Suprapubic skin (tissue), 4 donors: ENCODE results near the gene HADHB. TPM values are rescaled to one million over a fixed set of nuclear protein-coding genes. Genes with fewer than 3 reads are reported as not detected.
"Not testable (repeated sequence)": the region's sequence is repeated elsewhere in the genome, so short reads cannot be mapped to it uniquely, and the experiment has no call there.

Experiments used
- DNase-seq, 2 donors: peaks; one replicate each; pipeline ENCODE4 v3.0.0-alpha.2; 2019; ENCODE audit warnings: low spot score in 2 of 2
- H3K27ac ChIP-seq: fragments of 200-600 bp; sonication (generic); one replicate; pipeline ENCODE4 v1.5.1; 2019
- H3K27me3 ChIP-seq: fragments of 200-600 bp; sonication (generic); one replicate; pipeline ENCODE4 v1.5.1; 2019
- H3K36me3 ChIP-seq: fragments of 200-600 bp; sonication (generic); one replicate; pipeline ENCODE4 v1.5.1; 2019
- H3K4me1 ChIP-seq: fragments of 200-600 bp; sonication (generic); one replicate; pipeline ENCODE4 v1.5.1; 2019
- H3K4me3 ChIP-seq: fragments of 200-600 bp; sonication (generic); one replicate; pipeline ENCODE4 v1.5.1; 2019; ENCODE audit warnings: mild to moderate bottlenecking
- H3K9me3 ChIP-seq: fragments of 200-600 bp; sonication (generic); one replicate; pipeline ENCODE4 v1.5.1; 2019
- CTCF ChIP-seq, 2 donors: fragments of 200-600 bp in 1 of 2; fragments of 450-650 bp in 1 of 2; sonication (generic) in 1 of 2; IDR thresholded peaks; one replicate each; pipeline ENCODE4 v1.5.1; 2016 to 2019; ENCODE audit warnings: antibody characterized with exemption in 2 of 2, mild to moderate bottlenecking in 1 of 2, moderate library complexity in 1 of 2
- EP300 ChIP-seq: sonication (generic); formaldehyde crosslinking; IDR thresholded peaks from one replicate; pipeline ENCODE4 v1.6.1; 2017; ENCODE audit warnings: antibody characterized with exemption
- POLR2A ChIP-seq, 2 donors: fragments of 450-650 bp; IDR thresholded peaks; one replicate each; pipeline ENCODE4 v1.6.1; 2017; ENCODE audit warnings: antibody characterized with exemption in 2 of 2, mild to moderate bottlenecking in 2 of 2, moderate library complexity in 2 of 2
- POLR2AphosphoS5 ChIP-seq, 3 donors: sonication (generic); formaldehyde crosslinking; IDR thresholded peaks; one replicate each; pipeline ENCODE4 v1.6.1; 2017; ENCODE audit warnings: antibody characterized with exemption in 3 of 3
- WGBS: methylation state at CpG from one replicate; pipeline ENCODE4 v1.1.5; 2018; 5-methylcytosine and 5-hydroxymethylcytosine counted together
- total RNA-seq, 4 donors: library from RNA; depleted of rRNA; stranded (reverse); fragments of >200 nt; gene quantifications; one replicate each; pipeline ENCODE4 v1.1.0, GENCODE V29; 2016

The HADHB gene
- total RNA-seq, 4 donors from 2014 or later: 94.7 to 223 (median 119) TPM

- DNase-seq: no peak
- Histone ChIP-seq H3K4me3 (no peak overlapping the region), H3K27ac (no peak overlapping the region), H3K36me3 (no peaks in the 10 kb centered on the region), H3K9me3 (no peaks in the 10 kb centered on the region), H3K4me1 (peaks cover 10% of the 10 kb centered on the region), H3K27me3 (no peaks in the 10 kb centered on the region)
- 86% methylated on average over 7 of the region's 8 CpGs for WGBS
- TF ChIP-seq POLR2AphosphoS5 (IDR thresholded peaks at IDR 0.05) (no peak), CTCF (IDR thresholded peaks at IDR 0.05) (no peak), POLR2A (IDR thresholded peaks at IDR 0.05) (no peak), EP300 (no peak)
Measured at GRCh38 chr2:26317377-26318105, 72.8 kb downstream of the HADHB start.

GRCh38 chr2:26318950-26319349 is 74.2 kb downstream of the HADHB start:
- Histone ChIP-seq H3K27me3 (no peaks in the 10 kb centered on the region), H3K4me1 (no peaks in the 10 kb centered on the region), H3K9me3 (no peaks in the 10 kb centered on the region), H3K36me3 (no peaks in the 10 kb centered on the region), H3K4me3 (no peak overlapping the region), H3K27ac (no peak overlapping the region)
- 58% methylated on average over 3 of the region's 6 CpGs for WGBS
- DNase-seq: no peak
- no peak for TF ChIP-seq CTCF (IDR thresholded peaks at IDR 0.05)
- no peak for TF ChIP-seq EP300
- no peak for TF ChIP-seq POLR2AphosphoS5 (IDR thresholded peaks at IDR 0.05)
- no peak for TF ChIP-seq POLR2A (IDR thresholded peaks at IDR 0.05)

GRCh38 chr2:26324479-26324878 is 79.7 kb downstream of the HADHB start:
- DNase-seq, H3K27me3 ChIP-seq, H3K4me1 ChIP-seq, H3K4me3 ChIP-seq, H3K36me3 ChIP-seq, H3K9me3 ChIP-seq, H3K27ac ChIP-seq: not testable (repeated sequence)

- TF ChIP-seq CTCF (IDR thresholded peaks at IDR 0.05) (no peak), EP300 (no peak), POLR2AphosphoS5 (IDR thresholded peaks at IDR 0.05) (no peak), POLR2A (IDR thresholded peaks at IDR 0.05) (no peak)
- Histone ChIP-seq H3K9me3 (no peaks in the 10 kb centered on the region), H3K36me3 (no peaks in the 10 kb centered on the region), H3K27ac (no peak overlapping the region), H3K4me3 (no peak overlapping the region), H3K27me3 (no peaks in the 10 kb centered on the region), H3K4me1 (peaks cover 2% of the 10 kb centered on the region)
- 78% methylated on average over 3 of the region's 3 CpGs for WGBS
- no peak for DNase-seq
Measured at GRCh38 chr2:26324903-26325302, 80.2 kb downstream of the HADHB start.

GRCh38 chr2:26325851-26326250 is 81.1 kb downstream of the HADHB start:
- no peaks in the 10 kb centered on the region for H3K36me3 ChIP-seq
- no peaks in the 10 kb centered on the region for H3K9me3 ChIP-seq
- TF ChIP-seq EP300 (no peak), CTCF (IDR thresholded peaks at IDR 0.05) (no peak), POLR2A (IDR thresholded peaks at IDR 0.05) (no peak), POLR2AphosphoS5 (IDR thresholded peaks at IDR 0.05) (no peak)
- H3K27ac ChIP-seq: no peak overlapping the region
- H3K4me3 ChIP-seq: no peak overlapping the region
- no peaks in the 10 kb centered on the region for H3K27me3 ChIP-seq
- H3K4me1 ChIP-seq: peaks cover 7% of the 10 kb centered on the region
- 71% methylated on average over 4 of the region's 4 CpGs for WGBS
- DNase-seq: no peak

- H3K36me3 ChIP-seq: no peaks in the 10 kb centered on the region
- no peaks in the 10 kb centered on the region for H3K9me3 ChIP-seq
- TF ChIP-seq POLR2A (IDR thresholded peaks at IDR 0.05) (no peak), POLR2AphosphoS5 (IDR thresholded peaks at IDR 0.05) (no peak), EP300 (no peak), CTCF (IDR thresholded peaks at IDR 0.05) (no peak)
- WGBS: 88% methylated on average over 1 of the region's 1 CpG
- no peak for DNase-seq
- no peak overlapping the region for H3K27ac ChIP-seq
- H3K27me3 ChIP-seq: no peaks in the 10 kb centered on the region
- H3K4me1 ChIP-seq: peaks cover 7% of the 10 kb centered on the region
- no peak overlapping the region for H3K4me3 ChIP-seq
Measured at GRCh38 chr2:26326514-26326913, 81.8 kb downstream of the HADHB start.
